ENCODE results near the gene CLCF1. TPM values are rescaled to one million over a fixed set of nuclear protein-coding genes. Genes with fewer than 3 reads are reported as not detected.
A peak's percentile ranks its signal among the peaks of the same experiment; 100 is the strongest.

CLCF1 gene
- 1 to 10 TPM; 2.2 to 3.3 (median 2.5) TPM for total RNA-seq

DNA sequence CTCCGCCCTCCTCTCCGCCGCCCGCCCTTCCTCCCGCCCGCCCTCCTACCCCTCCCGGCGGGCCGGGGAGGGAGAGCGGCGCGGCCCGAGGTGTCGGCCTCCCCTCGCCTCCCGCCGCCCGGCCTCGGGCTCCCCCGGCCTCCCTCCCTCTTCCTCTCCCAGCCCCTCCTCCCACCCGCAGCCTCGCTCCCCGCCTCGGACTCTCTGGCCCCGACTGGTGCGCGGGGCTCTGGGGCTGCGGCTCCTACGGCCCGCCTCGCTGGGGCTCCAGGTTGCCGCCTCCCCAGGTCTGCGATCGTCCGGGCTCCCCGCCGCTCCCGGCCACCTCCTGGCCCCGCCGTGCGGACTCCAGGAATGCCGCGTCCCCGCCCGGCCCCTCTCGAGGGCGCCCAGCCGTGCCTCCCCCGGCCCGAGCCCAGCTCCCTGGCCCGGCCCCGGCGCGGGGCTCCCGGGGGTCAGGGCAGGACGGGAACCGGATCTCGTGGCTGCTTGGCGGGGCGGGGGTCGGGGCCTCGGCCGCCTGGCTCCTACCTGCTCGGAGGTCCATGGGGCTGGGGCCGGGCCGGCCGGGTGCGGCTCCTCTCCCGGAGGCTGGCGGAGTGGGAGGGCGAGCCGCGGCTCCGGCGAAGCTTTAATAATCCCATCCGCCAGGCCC lies at the start of gene CLCF1:
Gene CLCF1, minus strand, starts transcription at position 606 of the 655 bp plus-strand sequence. Its CDS starts 59 bp downstream, at position 547.
- WGBS, 2 donors, result 0 to 1% methylated on average over 13 to 56 of the region's 76 CpGs
- intact Hi-C loops (cut with DNase I; ENCODE audit: low total_unique reads), result no loop called here
- H3K4me3 ChIP-seq (ENCODE audit: low read depth, poor library complexity, severe bottlenecking), result peak within 1 kb of the TSS; percentile 64

GRCh38 chr11:67422891-67423290 lies 49.5 kb upstream of the CLCF1 start:
- intact Hi-C loops (cut with DNase I; ENCODE audit: low total_unique reads), result no loop called here
- no peak overlapping the region for H3K4me3 ChIP-seq (ENCODE audit: low read depth, poor library complexity, severe bottlenecking)
- WGBS, 2 donors, result 53 to 62% methylated on average over 6 of the region's 6 CpGs
- TF ChIP-seq POLR2A (IDR thresholded peaks at IDR 0.05), result no peak
- TF ChIP-seq, protein P1, sequence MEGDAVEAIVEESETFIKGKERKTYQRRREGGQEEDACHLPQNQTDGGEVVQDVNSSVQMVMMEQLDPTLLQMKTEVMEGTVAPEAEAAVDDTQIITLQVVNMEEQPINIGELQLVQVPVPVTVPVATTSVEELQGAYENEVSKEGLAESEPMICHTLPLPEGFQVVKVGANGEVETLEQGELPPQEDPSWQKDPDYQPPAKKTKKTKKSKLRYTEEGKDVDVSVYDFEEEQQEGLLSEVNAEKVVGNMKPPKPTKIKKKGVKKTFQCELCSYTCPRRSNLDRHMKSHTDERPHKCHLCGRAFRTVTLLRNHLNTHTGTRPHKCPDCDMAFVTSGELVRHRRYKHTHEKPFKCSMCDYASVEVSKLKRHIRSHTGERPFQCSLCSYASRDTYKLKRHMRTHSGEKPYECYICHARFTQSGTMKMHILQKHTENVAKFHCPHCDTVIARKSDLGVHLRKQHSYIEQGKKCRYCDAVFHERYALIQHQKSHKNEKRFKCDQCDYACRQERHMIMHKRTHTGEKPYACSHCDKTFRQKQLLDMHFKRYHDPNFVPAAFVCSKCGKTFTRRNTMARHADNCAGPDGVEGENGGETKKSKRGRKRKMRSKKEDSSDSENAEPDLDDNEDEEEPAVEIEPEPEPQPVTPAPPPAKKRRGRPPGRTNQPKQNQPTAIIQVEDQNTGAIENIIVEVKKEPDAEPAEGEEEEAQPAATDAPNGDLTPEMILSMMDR (IDR thresholded peaks at IDR 0.05), result no peak
- no peak for DNase-seq (ENCODE audit: low spot score in 2 of 2)

More for the DNA sequence above, at the start of gene CLCF1:
- DNase-seq (ENCODE audit: low spot score in 2 of 2), result no peak
- TF ChIP-seq POLR2A (IDR thresholded peaks at IDR 0.05), result no peak
- TF ChIP-seq, protein P1 (IDR thresholded peaks at IDR 0.05), result no peak

DNA sequence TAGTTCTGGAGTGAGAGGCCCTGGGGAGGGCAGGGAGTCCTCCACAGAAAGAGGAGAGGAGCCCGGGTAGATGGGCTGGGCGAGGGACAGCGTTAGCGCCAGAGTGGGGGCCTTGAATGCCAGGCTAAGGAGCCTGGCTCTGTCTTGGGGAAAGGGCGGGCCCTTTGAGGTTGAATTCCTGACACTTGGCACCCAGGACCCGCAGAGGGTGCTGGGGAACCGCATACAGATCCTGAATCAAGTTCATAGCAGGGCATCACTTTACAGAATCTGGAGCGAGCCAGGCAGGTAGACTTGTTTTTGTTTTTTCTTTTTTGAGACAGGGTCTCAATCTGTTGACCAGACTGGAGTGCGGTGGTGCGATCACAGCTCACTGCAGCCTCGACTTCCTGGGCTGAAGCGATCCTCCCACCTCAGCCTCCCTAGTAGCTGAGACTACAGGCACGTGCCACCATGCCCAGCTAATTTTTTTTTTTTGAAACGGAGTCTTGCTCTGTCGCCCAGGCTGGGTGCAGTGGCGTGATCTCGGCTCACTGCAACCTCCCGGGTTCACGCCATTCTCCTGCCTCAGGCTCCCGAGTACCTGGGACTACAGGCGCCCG lies 48.1 kb upstream of the CLCF1 start:
- DNase-seq (ENCODE audit: low spot score in 2 of 2), result no peak
- intact Hi-C loops (cut with DNase I; ENCODE audit: low total_unique reads), result no loop called here
- TF ChIP-seq, protein P1 (IDR thresholded peaks at IDR 0.05), result no peak
- no peak for TF ChIP-seq POLR2A (IDR thresholded peaks at IDR 0.05)
- no peak overlapping the region for H3K4me3 ChIP-seq (ENCODE audit: low read depth, poor library complexity, severe bottlenecking)
- 70 to 71% methylated on average over 22 of the region's 22 CpGs for WGBS, 2 donors

DNA sequence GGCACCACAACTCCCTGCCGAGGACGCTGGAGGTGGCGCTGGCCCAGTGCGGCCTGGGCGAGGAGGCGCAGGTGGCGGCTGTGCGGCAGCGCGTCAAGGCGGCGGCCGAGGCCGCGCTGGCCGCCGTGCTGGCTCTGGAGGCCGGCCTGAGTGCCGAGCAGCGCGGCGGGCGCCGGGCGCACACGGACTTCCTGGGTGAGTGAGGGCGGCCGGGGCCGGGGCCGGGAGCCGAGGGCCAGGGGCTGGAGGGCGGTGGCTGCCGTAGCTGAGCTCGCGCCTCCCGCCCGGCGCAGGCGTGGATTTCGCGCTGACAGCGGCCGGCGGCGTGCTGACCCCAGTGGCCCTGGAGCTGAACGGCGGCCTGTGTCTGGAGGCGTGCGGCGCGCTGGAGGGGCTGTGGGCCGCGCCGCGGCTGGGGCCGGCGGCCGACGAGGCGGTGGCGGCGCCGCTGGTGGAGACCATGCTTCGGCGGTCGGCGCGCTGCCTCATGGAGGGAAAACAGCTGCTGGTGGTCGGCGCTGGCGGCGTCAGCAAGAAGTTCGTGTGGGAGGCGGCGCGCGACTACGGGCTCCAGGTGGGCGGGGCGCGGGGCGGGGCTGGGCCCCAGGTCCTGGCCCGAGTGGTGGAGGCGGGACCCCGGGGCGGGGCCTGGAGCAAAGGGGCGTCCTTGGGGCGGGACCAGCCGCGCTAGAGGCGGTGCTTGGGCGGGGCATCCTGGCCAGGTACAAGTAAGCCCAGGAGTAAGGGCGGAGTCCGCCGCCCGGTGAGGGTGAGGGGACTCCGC lies 47.4 kb upstream of the CLCF1 start:
- intact Hi-C loops (cut with DNase I; ENCODE audit: low total_unique reads), result no loop called here
- H3K4me3 ChIP-seq (ENCODE audit: low read depth, poor library complexity, severe bottlenecking), result peak overlapping the region; percentile 50
- TF ChIP-seq POLR2A (IDR thresholded peaks at IDR 0.05), result no peak
- TF ChIP-seq, protein P1 (IDR thresholded peaks at IDR 0.05), result no peak
- DNase-seq (ENCODE audit: low spot score in 2 of 2), result peak; percentile 95 to 99
- WGBS, 2 donors, result 1 to 4% methylated on average over 24 to 58 of the region's 97 CpGs

- 21 to 31% methylated on average over 13 to 15 of the region's 15 CpGs for WGBS, 2 donors
Observed at GRCh38 chr11:67420147-67420645, 46.8 kb upstream of the CLCF1 start.

More at GRCh38 chr11:67420147-67420645, 46.8 kb upstream of the CLCF1 start:
- intact Hi-C loops (cut with DNase I; ENCODE audit: low total_unique reads), result no loop called here
- peak overlapping the region; percentile 50 for H3K4me3 ChIP-seq (ENCODE audit: low read depth, poor library complexity, severe bottlenecking)
- DNase-seq (ENCODE audit: low spot score in 2 of 2), result no peak
- no peak for TF ChIP-seq POLR2A (IDR thresholded peaks at IDR 0.05)
- TF ChIP-seq, protein P1 (IDR thresholded peaks at IDR 0.05), result no peak

All from lower leg skin (tissue), 4 donors.